ENCODE data around the gene LAMA5.

Gene LAMA5

GRCh38 chr20:62372042-62372993 is 5.2 kb upstream of the LAMA5 start:
- no peak overlapping the region for H3K4me3 ChIP-seq (ENCODE audit: low read length)
- no peak for TF ChIP-seq EZH2 (optimal IDR thresholded peaks at IDR 0.05; ENCODE audit: low read depth, low read length)
- no peak for TF ChIP-seq EZH2phosphoT487 (IDR thresholded peaks at IDR 0.05; ENCODE audit: low read length)
- no peak for TF ChIP-seq CTCF (IDR thresholded peaks at IDR 0.05; ENCODE audit: low read length)
- DNase-seq = no peak
- H3F3A ChIP-seq (ENCODE audit: insufficient read depth, low read length) = no peaks in the 10 kb centered on the region
- no peak overlapping the region for H3K27ac ChIP-seq (ENCODE audit: low read length)
- H3K4me2 ChIP-seq (ENCODE audit: low read depth, low read length) = no peak overlapping the region
- no peaks in the 10 kb centered on the region for H3K9me3 ChIP-seq (replicated peaks; ENCODE audit: insufficient read depth, low read length)
- H3K36me3 ChIP-seq (replicated peaks; ENCODE audit: insufficient read depth, low read length) = no peaks in the 10 kb centered on the region
- no peak overlapping the region for H2AFZ ChIP-seq (ENCODE audit: low read length)
- peaks cover 10% of the 10 kb centered on the region for H3K4me1 ChIP-seq (ENCODE audit: low read length)
- no peak overlapping the region for H3K9ac ChIP-seq (ENCODE audit: low read length)
- H4K20me1 ChIP-seq (ENCODE audit: insufficient read depth, low read length) = no peaks in the 10 kb centered on the region
- no peaks in the 10 kb centered on the region for H3K79me2 ChIP-seq (ENCODE audit: low read length)
- H3K9me2 ChIP-seq (replicated peaks; ENCODE audit: insufficient read depth, low read length) = no peaks in the 10 kb centered on the region
- H3K27me3 ChIP-seq (replicated peaks; ENCODE audit: insufficient read depth, low read length) = no peaks in the 10 kb centered on the region

GRCh38 chr20:62371588-62372041 is 4.5 kb upstream of the LAMA5 start:
- H3K27me3 ChIP-seq (replicated peaks; ENCODE audit: insufficient read depth, low read length) = no peaks in the 10 kb centered on the region
- H3K36me3 ChIP-seq (replicated peaks; ENCODE audit: insufficient read depth, low read length) = no peaks in the 10 kb centered on the region
- TF ChIP-seq CTCF (IDR thresholded peaks at IDR 0.05; ENCODE audit: low read length) (no peak), EZH2phosphoT487 (IDR thresholded peaks at IDR 0.05; ENCODE audit: low read length) (no peak), EZH2 (optimal IDR thresholded peaks at IDR 0.05; ENCODE audit: low read depth, low read length) (no peak)
- H3K4me3 ChIP-seq (ENCODE audit: low read length) = no peak overlapping the region
- no peaks in the 10 kb centered on the region for H4K20me1 ChIP-seq (ENCODE audit: insufficient read depth, low read length)
- DNase-seq = no peak
- no peak overlapping the region for H3K27ac ChIP-seq (ENCODE audit: low read length)
- peaks cover 3% of the 10 kb centered on the region for H3K79me2 ChIP-seq (ENCODE audit: low read length)
- no peak overlapping the region for H2AFZ ChIP-seq (ENCODE audit: low read length)
- no peaks in the 10 kb centered on the region for H3K9me3 ChIP-seq (replicated peaks; ENCODE audit: insufficient read depth, low read length)
- no peak overlapping the region for H3K4me2 ChIP-seq (ENCODE audit: low read depth, low read length)
- H3K9me2 ChIP-seq (replicated peaks; ENCODE audit: insufficient read depth, low read length) = no peaks in the 10 kb centered on the region
- no peaks in the 10 kb centered on the region for H3F3A ChIP-seq (ENCODE audit: insufficient read depth, low read length)
- H3K4me1 ChIP-seq (ENCODE audit: low read length) = peaks cover 10% of the 10 kb centered on the region
- no peak overlapping the region for H3K9ac ChIP-seq (ENCODE audit: low read length)

- 0 out of 2 replicates have a peak, but pooled peaks cover under 1% of the 10 kb centered on the region for H3F3A ChIP-seq (ENCODE audit: insufficient read depth, low read length)
- no peak overlapping the region for H2AFZ ChIP-seq (ENCODE audit: low read length)
- H3K4me3 ChIP-seq (ENCODE audit: low read length) = no peak overlapping the region
- H3K9me3 ChIP-seq (replicated peaks; ENCODE audit: insufficient read depth, low read length) = no peaks in the 10 kb centered on the region
- no peak overlapping the region for H3K27ac ChIP-seq (ENCODE audit: low read length)
- no peaks in the 10 kb centered on the region for H3K27me3 ChIP-seq (replicated peaks; ENCODE audit: insufficient read depth, low read length)
- DNase-seq = no peak
- peaks cover 10% of the 10 kb centered on the region for H3K4me1 ChIP-seq (ENCODE audit: low read length)
- peaks cover 9% of the 10 kb centered on the region for H3K79me2 ChIP-seq (ENCODE audit: low read length)
- no peaks in the 10 kb centered on the region for H4K20me1 ChIP-seq (ENCODE audit: insufficient read depth, low read length)
- H3K9me2 ChIP-seq (replicated peaks; ENCODE audit: insufficient read depth, low read length) = no peaks in the 10 kb centered on the region
- H3K9ac ChIP-seq (ENCODE audit: low read length) = no peak overlapping the region
- no peak overlapping the region for H3K4me2 ChIP-seq (ENCODE audit: low read depth, low read length)
- TF ChIP-seq CTCF (IDR thresholded peaks at IDR 0.05; ENCODE audit: low read length) (no peak), EZH2 (optimal IDR thresholded peaks at IDR 0.05; ENCODE audit: low read depth, low read length) (no peak), EZH2phosphoT487 (IDR thresholded peaks at IDR 0.05; ENCODE audit: low read length) (no peak)
- H3K36me3 ChIP-seq (replicated peaks; ENCODE audit: insufficient read depth, low read length) = no peaks in the 10 kb centered on the region
Observed at GRCh38 chr20:62370807-62371587, 3.9 kb upstream of the LAMA5 start.

Measured in MM.1S (cell line).